Measurements from ENCODE around the gene FLT3. TPM values are rescaled to one million over a fixed set of nuclear protein-coding genes. Genes with fewer than 3 reads are reported as not detected.

The FLT3 gene
- total and polyA plus RNA-seq, 3 donors from 2014 or later = 1.8 to 2.5 (median 2.4) TPM

DNA sequence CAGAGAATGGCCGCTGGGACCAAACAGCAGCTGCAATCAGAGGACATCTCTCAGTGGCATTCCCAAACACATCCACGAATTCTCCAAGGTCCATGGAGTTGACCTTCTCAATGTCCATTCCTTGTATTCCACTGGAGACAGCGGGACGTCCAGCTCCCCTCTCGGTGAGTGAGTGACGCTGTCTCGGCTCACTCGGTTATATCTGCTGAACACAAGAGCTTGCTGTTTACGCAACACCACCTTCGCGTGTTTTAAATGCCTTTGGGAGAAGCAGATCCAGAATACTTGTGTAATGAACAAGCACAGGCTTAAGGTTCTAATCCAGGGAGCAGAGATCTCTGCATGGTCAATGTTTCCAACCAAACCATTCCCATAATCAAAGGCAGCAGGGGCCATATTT, 111.9 kb downstream of the FLT3 start, which contains the start of gene URAD:
Gene URAD, minus strand, starts transcription at position 174 of the 400 bp plus-strand sequence. Its CDS starts 56 bp downstream, at position 118.
- H3K4me3 ChIP-seq = no peak within 1 kb of the TSS
- intact Hi-C loops (cut with DNase I; ENCODE audit: low total_unique reads) = loop anchor here (10.0 kb wide), 1 partner anchor 624 kb away; no protein-coding TSS in a partner anchor
- DNase-seq = no peak
- no peak within 1 kb of the TSS for H3K27ac ChIP-seq
- no peaks in the 10 kb centered on the region for H3K27me3 ChIP-seq
- H3K9me3 ChIP-seq = no peaks in the 10 kb centered on the region
- WGBS, 2 donors = 83 to 91% methylated on average over 11 of the region's 11 CpGs
- H3K4me1 ChIP-seq = no peaks in the 10 kb centered on the region
- TF ChIP-seq POLR2A (IDR thresholded peaks at IDR 0.05) = no peak
- TF ChIP-seq, protein P1, sequence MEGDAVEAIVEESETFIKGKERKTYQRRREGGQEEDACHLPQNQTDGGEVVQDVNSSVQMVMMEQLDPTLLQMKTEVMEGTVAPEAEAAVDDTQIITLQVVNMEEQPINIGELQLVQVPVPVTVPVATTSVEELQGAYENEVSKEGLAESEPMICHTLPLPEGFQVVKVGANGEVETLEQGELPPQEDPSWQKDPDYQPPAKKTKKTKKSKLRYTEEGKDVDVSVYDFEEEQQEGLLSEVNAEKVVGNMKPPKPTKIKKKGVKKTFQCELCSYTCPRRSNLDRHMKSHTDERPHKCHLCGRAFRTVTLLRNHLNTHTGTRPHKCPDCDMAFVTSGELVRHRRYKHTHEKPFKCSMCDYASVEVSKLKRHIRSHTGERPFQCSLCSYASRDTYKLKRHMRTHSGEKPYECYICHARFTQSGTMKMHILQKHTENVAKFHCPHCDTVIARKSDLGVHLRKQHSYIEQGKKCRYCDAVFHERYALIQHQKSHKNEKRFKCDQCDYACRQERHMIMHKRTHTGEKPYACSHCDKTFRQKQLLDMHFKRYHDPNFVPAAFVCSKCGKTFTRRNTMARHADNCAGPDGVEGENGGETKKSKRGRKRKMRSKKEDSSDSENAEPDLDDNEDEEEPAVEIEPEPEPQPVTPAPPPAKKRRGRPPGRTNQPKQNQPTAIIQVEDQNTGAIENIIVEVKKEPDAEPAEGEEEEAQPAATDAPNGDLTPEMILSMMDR (IDR thresholded peaks at IDR 0.05) = no peak
- no peaks in the 10 kb centered on the region for H3K36me3 ChIP-seq (ENCODE audit: low read depth, missing control alignments)

DNA sequence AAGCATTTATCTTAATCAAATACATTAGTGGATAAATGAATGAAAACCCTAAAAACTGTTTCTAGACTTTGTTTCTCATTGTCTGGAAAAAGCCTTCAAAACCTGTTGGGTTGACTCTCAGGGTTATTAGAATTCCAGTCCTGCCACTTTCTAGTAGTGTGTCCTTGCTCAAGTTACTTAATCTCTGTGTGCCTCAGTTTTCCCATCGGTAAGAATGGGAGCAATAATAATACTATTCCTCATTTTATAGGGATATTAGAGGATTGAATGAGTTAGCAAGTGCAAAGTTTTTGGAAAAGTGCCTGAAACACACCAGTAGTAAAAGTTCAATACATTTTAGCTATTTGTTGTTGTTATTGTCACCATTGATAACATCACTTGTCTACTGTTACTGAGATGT, 114.8 kb downstream of the FLT3 start:
- intact Hi-C loops (cut with DNase I; ENCODE audit: low total_unique reads) = loop anchor here (10.0 kb wide), 1 partner anchor 621 kb away; no protein-coding TSS in a partner anchor
- DNase-seq = no peak
- Histone ChIP-seq H3K9me3 (no peaks in the 10 kb centered on the region), H3K4me3 (no peak overlapping the region), H3K27ac (no peak overlapping the region), H3K27me3 (no peaks in the 10 kb centered on the region), H3K36me3 (ENCODE audit: low read depth, missing control alignments) (no peaks in the 10 kb centered on the region), H3K4me1 (no peaks in the 10 kb centered on the region)
- TF ChIP-seq POLR2A (IDR thresholded peaks at IDR 0.05) = no peak
- TF ChIP-seq, protein P1 (IDR thresholded peaks at IDR 0.05) = no peak
- 92 to 95% methylated on average over 1 of the region's 1 CpG for WGBS, 2 donors

DNA sequence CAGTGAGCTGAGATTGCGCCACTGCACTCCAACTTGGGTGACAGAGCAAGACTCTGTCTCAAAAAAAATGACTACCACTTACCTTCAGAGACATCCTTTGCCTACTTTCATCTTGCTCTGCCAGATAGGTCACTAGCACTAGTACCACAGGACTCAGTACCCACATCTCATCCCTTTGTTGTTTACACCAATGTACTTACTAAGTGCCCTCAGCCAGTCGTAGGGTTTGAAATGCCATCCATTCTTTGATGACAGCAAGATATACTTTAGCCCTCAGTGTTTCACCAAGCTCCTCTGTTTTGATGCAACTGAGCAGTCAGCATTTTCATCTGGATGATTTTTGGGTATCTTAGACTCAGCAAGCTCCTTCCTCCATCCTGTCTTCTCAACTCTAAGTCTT, 118.0 kb downstream of the FLT3 start:
- TF ChIP-seq POLR2A (IDR thresholded peaks at IDR 0.05) = no peak
- TF ChIP-seq, protein P1 (IDR thresholded peaks at IDR 0.05) = no peak
- intact Hi-C loops (cut with DNase I; ENCODE audit: low total_unique reads) = loop anchor here (10.0 kb wide), 1 partner anchor 618 kb away; no protein-coding TSS in a partner anchor
- H3K36me3 ChIP-seq (ENCODE audit: low read depth, missing control alignments) = no peaks in the 10 kb centered on the region
- no peaks in the 10 kb centered on the region for H3K27me3 ChIP-seq
- WGBS, 2 donors = 54 to 71% methylated on average over 2 of the region's 2 CpGs
- H3K27ac ChIP-seq = no peak overlapping the region
- no peak for DNase-seq
- no peak overlapping the region for H3K4me3 ChIP-seq
- H3K4me1 ChIP-seq = peaks cover 7% of the 10 kb centered on the region
- H3K9me3 ChIP-seq = no peaks in the 10 kb centered on the region

DNA sequence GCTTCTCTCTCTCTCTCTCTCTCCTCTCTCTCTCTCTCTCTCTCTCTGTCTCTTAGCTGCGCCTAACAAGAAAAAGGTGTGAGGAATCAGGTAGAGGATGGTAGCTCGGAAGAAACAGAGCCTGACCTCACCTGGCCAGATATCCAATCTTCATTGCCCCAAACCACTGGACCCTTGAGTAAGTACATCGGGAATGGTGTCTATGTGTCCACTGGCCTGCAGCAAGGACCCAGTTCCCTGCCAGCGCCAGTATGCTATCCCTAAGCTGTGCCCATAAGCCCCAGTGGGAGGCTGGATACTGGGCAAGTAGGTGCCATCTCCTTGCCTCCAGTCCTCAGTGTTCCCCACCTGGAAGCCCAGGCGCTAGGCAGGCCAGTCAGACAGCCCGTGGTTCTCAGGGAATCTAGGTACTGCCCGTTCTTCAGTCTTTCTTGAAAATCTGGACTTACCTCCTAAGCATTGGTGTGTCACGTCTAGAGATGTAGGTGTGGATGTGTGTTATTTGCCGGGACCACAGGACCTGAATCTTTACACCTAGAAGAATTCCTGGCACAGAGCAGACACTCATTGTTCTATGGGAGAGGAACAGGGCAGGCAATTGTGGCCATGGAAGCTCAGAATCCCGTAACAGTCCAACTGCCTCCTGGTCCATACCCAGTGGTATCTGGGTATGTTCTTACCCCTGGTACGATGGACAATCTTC, 119.2 kb downstream of the FLT3 start:
- no peak for TF ChIP-seq POLR2A (IDR thresholded peaks at IDR 0.05)
- TF ChIP-seq, protein P1 (IDR thresholded peaks at IDR 0.05) = no peak
- Histone ChIP-seq H3K9me3 (no peaks in the 10 kb centered on the region), H3K4me3 (no peak overlapping the region), H3K36me3 (ENCODE audit: low read depth, missing control alignments) (no peaks in the 10 kb centered on the region), H3K27me3 (no peaks in the 10 kb centered on the region), H3K4me1 (peaks cover 7% of the 10 kb centered on the region), H3K27ac (no peak overlapping the region)
- intact Hi-C loops (cut with DNase I; ENCODE audit: low total_unique reads) = loop anchor here (10.0 kb wide), 1 partner anchor 616 kb away; no protein-coding TSS in a partner anchor
- WGBS, 2 donors = 23 to 25% methylated on average over 11 of the region's 11 CpGs
- DNase-seq = no peak

Data from testis (tissue), 3 donors.